ENCODE data around the gene CRHBP.
"Not testable (repeated sequence)": the region's sequence is repeated elsewhere in the genome, so short reads cannot be mapped to it uniquely, and the experiment has no call there.

Gene CRHBP

GRCh38 chr5:76958991-76959767 lies 6.3 kb downstream of the CRHBP start:
- DNase-seq: no peak

GRCh38 chr5:76960004-76960625 lies 7.3 kb downstream of the CRHBP start:
- DNase-seq: no peak

DNA sequence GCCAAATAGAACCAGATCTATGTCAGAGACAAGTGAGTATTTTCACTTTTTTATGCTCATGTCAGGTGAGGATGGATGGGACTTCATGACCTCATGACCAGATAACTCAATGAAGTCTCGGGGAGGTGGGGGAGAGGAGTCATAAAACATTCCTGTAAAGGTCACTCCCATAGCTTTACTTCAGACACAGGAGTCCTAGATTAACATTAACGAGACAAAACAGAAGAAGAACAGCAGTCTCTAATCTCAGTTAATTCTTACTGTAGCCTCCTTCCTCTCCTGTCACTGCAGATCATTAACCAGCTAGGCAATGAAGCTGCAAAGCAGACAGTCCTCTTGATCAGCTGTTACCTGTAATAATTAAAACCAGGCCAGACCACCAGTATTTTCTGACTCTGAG lies 11.2 kb downstream of the CRHBP start:
- no peak for DNase-seq

DNA sequence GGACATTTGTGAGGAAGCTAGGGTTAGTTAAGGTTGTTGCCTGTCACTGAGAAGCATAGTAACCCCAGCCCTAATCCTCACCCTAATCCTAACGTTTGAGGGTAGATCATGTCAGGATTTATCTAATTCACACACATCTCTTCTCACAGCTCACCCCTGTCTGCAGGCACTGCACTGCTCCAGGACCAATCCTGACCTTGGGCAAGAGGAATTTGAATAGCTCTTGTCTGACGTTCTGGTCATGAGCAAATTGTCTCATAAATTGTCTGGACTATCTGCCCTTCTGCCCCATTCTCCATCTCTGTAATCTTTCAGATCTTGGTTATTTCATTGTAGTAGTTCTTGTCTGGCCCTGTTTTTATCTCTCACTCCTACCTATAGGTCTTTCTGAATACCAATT lies 18.7 kb downstream of the CRHBP start:
- no peak for DNase-seq

DNA sequence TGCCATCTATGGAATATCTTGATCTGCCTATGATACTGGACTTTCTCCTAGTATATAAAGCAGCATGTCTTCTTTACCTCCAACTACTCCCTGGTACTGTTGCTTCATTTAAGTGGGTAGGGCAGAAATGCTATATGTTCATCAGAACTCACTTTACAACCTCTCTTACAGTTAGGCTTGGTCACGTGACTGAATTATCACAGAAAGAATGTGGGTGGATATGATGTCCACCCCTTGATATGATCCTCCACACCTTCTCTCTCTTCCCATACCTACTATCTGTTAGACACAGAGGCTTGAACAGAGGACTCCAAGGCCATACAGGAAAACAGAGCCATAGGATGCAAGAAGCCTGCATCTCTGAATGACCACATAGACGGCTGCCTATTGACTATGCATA lies 19.8 kb downstream of the CRHBP start:
- no peak for DNase-seq

- no peak for DNase-seq
These were observed 21.9 kb downstream of the CRHBP start for GRCh38 chr5:76974785-76975184.

GRCh38 chr5:76978869-76979268 lies 26.0 kb downstream of the CRHBP start:
- DNase-seq: no peak

GRCh38 chr5:76980518-76981144 lies 27.8 kb downstream of the CRHBP start:
- no peak for DNase-seq

DNA sequence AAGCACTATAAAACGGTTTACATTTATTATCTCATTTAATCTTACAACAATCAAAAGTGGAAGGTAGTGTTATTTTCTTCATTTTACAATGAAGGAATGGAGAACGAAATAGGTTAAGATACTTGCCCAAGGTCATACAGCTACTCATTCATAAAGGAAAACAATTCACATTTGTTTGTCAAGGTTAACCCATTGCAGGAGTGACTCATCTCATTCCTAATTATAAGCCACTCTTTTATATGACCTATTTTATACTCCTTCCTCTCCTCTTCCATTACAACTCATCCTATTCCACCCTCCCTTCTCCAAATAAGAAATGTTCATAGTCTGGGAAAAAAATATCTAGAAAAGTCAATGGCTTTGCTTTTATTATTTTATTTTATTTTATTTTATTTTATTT lies 29.6 kb downstream of the CRHBP start:
- DNase-seq: no peak

- no peak for DNase-seq
These were observed 30.6 kb downstream of the CRHBP start for GRCh38 chr5:76983468-76983867.

DNA sequence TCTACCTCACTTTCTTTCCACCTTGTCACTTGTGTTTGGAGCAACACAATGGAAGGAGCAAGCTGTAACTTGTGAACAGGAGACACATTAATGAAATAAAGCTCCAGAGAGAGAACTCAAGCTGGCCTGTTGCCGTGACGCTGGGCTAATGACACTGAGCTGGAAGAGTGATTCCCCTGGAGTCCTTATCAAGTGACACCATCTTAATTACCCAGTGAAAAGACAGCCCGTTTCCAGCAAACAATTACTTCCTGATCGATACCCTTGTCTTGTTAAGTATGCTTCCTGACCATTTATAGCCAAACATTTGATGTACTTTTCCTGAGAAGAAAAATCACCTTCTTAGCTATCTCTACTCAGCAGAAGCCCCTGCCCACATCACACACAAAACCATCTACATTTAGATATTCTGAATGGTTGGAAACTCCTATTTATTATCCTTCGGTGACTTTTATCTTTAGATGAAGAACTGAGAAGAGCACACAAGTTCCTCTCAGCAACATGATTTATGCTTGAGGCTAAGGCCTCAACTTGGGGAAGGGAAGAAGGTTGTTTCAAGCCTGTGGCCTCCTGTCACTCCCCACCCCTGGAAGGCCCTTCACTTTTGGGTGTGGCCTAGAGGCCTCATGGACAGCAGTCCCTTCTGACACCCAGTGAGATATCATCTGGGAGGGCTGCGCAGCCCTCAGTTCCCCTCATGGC lies 34.1 kb downstream of the CRHBP start:
- no peak for DNase-seq

- no peak for DNase-seq
These were observed 38.1 kb downstream of the CRHBP start for GRCh38 chr5:76990899-76991459.

DNA sequence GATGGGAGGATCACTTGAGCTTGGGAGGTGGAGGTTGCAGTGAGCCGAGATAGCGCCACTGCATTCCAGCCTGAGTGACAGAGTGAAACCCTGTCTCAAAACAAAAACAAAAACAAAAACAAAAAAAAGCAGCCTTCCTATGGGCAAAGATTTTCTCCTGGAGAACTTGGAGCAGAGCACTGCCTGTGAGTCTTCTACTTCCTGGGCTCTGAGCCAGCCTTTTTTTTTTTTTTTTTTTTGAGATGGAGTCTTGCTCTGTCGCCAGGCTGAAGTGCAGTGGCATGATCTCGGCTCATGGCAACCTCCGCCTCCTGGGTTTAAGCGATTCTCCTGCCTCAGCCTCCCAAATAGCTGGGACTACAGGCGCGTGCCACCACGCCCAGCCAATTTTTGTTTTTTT lies 40.6 kb downstream of the CRHBP start:
- not testable (repeated sequence) for DNase-seq

GRCh38 chr5:76994337-76994736 lies 41.5 kb downstream of the CRHBP start:
- no peak for DNase-seq

GRCh38 chr5:76998251-76998650 lies 45.4 kb downstream of the CRHBP start:
- not testable (repeated sequence) for DNase-seq

DNA sequence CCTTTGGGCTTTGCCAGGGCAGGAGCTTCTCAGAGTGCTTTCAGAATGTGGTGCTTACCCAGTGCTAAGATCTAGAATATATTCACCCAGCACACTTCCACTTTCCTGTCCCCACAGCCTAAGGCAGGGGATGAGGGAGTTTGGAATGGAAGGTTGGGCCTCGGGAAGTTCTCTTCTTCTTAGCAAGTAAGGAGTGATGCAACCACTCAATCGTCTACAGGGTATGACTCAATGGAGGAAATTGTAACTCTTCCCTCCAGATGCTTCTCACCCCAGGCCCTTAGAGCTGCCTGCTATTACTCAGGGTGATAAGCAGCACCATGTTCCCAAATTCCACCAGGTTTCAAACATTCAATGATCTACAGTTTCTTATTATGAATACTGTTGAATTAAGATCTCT lies 46.6 kb downstream of the CRHBP start:
- DNase-seq: no peak

DNA sequence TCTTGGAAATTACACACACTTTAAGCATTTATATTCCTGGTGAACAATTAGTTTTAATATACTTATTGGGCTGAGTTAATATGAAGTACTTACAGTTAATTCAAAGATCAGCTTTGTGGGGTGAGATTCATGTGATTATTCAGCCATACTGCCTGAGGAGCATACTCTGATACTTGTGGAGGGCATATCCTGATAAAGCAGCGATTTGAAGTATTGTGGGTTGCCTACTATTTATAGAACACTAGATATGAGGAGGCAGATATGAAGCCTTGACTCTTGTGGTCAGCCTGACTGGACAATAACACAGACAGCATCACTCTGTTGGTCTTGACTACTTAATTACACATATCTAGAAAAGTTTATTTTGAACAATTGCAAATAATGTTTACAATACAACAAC lies 50.4 kb downstream of the CRHBP start:
- DNase-seq: no peak

DNA sequence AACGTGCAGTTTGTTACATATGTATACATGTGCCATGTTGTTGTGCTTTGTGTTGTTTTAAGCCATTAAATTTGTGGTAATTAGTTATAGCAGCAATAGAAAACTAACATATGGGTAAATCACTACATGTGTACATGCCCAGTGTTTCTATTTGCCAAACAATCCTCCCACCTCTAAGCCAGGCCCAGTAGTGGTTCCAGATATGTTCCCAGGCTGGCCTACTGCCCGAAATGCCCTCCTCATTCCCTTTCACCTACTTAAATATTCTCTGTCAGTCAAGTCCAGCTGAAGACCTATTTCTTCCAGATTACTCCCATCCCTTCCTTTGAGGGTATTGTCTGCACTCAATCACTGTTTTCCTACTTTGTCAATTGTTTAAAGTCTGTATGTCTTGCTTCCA lies 53.3 kb downstream of the CRHBP start:
- no peak for DNase-seq

DNA sequence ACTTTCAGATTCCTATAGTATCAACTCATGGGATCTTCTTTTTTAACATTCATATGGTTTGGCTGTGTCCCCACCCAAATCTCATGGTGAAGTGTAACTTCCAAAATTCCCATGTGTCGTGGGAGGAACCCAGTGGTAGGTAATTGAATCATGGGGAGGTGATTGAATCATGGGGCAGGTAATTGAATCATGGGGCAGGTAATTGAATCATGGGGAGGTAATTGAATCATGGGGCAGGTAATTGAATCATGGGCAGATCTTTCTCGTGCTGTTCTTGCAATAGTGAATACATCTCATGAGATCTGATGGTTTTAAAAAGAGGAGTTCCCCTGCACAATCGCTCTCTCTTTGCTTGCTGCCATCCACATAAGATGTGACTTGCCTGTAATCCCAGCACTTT lies 55.6 kb downstream of the CRHBP start:
- no peak for DNase-seq

DNA sequence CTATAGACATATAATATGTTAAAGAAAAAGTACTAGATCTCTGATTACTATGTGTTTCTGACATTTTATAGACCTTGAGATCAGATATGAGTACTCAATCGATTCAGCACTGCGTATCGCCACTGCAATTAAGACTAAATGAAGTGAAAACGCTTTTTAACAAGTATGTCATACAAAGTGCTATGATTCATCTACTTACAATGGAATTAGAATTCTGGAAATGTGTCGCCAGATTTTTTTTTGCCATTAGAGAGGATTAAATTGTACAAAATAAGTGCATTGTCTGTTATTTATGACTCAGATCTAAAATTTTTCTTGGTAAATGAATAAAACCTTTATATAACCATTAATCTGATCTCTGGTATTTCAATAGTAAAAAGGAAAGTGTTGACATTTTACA lies 57.4 kb downstream of the CRHBP start:
- no peak for DNase-seq

- DNase-seq: no peak
These were observed 58.7 kb downstream of the CRHBP start for GRCh38 chr5:77011498-77011897.

- DNase-seq: no peak
These were observed 59.8 kb downstream of the CRHBP start for GRCh38 chr5:77012601-77013000.

DNA sequence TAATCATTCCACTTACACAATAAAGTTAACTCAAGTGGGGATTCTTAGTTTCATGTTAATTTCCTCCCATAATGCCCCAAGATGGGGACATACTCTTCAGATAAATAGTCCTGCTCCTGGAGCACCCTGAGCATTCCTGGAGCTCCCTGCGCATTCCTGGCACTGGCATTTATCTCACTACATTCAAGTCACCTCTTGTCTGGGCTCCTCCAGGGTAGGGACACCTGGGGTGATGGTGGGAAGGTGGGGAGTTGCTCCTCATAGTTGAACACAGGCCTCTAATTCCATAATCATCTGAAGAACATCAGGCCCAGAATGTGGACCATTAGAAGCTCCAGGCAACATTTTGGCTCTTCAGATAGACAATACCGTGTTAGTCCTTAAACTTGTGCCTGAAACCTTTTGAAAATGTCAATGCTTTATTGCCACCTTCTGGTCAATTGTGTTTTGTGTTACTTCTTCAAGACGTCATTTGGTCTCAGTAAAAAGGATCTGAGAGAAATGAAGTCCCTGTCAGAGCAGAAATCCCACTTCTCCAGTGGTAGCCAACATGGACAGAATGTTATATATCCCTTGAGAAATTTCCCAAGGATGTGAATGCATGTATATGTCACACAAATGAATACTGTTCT lies 63.2 kb downstream of the CRHBP start:
- DNase-seq: no peak
